Fibroblast of skin of left biceps (primary cell): Measurements from ENCODE around the gene BMPR1B.

Experiments
- DNase-seq, 2 experiments: peaks; one replicate each; pipeline ENCODE4 v3.0.0-alpha.2; 2013; ENCODE audit warnings: low read depth in 2 of 2

BMPR1B gene

GRCh38 chr4:94757192-94758140, at the start of gene BMPR1B:
Gene BMPR1B, plus strand, starts transcription at chr4:94757955. Its CDS starts 346,470 bp downstream, at chr4:95104425.
- DNase-seq = peak; percentile 59 to 66

GRCh38 chr4:94711635-94712034, 46.1 kb upstream of the BMPR1B start:
- no peak for DNase-seq

DNA sequence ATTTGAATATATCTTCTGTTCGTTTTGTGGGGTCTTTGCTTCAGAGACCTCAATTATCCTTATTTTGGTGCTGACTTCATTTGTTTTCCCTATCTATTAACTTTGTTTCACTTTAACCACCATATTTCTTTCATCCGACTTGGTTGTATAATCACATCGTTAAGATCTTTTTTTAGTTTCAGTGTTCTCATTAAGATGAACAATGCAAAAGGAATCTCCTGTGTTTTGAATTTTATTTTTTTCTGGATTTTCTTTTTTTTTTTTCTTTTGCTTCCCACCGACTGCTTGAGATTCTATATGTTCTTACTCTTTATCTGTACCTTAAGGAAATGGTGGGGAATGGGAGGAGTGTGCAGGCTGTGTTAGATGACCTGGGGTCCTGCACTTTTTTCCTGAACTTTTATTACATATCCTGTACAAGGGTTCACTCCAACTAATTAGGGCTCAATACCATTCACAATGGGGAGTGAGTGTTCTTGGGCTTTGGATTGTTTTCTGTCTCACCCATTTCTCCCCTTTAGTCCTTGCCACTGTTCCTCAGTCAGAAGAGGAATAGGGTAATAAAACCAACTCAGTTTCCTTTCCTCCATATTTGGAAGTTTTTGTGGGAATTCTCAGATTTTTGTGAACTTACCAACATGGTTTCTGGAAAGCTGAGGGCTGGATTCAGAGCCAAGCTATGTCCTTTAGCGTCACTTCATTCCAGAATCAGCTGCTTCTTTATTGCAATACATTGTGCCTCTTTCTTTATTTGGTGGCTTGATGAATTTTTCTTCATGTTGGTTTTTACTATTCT, 43.2 kb upstream of the BMPR1B start:
- DNase-seq = peak; percentile 81 to 82

- DNase-seq = no peak
Measured at GRCh38 chr4:94715726-94716125, 42.0 kb upstream of the BMPR1B start.

DNA sequence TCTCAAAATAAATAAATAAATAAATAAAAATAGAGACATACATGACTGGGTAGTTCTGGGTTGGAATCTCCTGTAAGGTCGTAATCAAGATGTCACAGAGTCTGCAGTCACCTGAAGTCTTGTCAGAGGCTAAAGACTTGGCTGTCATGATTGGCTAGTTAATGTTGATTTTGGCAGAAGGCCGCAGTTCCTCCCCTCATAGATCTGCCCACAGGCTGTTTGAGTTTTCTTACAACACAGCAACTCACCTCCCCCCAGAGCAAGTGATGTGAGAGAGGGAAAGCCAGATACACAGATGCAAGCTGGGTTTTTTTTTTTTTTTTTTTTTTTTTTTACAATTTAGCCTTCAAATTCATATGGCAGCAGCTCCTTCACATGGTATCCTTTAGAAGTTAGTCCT, 36.4 kb upstream of the BMPR1B start:
- no peak for DNase-seq

DNA sequence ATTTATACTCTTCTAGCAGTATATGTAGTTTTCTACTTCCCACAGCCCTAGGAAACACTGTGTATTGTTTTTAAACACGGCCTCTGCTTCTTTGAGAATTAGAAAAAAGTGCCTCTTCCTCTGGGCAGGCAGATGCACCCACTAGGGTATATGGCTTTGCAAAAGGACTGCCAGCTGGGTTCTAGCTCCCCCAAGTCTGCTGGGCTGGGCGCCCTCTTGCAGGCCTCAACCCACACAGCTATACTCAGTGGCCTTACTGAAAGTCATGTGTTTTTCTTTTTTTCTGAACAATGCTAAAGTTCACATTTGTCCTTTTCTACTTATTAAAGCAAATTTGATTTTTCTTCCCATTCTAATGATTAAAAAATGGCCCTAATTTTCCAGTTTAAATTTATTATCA, 35.5 kb upstream of the BMPR1B start:
- no peak for DNase-seq

- no peak for DNase-seq
Measured at GRCh38 chr4:94722748-94723147, 35.0 kb upstream of the BMPR1B start.

DNA sequence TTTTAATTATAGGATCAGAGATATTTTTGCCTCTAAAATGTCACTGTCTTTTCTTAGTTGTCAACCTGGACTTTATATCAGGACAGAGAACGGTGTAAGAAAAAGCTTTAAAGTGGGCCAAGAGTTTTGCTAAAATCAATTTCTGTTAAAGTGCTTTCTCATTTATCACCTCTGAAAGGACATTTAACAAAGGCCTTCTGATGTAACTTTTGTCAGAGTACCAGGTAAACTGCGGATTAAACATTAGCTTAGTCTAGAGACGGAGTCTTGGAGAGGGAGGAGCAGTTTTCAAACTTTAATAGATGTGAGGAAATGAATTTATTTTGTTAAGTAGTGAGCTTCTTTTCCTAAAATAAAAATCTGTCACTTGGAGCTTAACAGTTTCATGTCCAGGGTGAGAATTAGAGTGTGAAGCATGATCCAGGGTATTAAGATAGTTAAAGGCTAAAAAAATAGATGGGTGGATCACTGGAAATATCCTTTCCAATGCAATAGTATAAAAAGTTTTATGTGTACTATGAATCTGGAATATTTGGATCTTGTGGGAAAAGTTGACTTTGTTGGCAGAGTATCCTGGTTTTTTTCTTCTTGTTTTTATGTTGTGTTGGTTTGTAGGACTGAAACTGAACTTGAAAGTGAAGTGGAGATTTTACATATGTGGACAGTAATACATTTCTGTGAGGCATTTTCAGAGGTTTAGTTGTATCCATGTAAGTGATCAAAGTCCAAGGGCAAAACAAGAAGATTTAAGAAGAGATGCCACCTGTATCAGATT, 33.6 kb upstream of the BMPR1B start:
- no peak for DNase-seq

DNA sequence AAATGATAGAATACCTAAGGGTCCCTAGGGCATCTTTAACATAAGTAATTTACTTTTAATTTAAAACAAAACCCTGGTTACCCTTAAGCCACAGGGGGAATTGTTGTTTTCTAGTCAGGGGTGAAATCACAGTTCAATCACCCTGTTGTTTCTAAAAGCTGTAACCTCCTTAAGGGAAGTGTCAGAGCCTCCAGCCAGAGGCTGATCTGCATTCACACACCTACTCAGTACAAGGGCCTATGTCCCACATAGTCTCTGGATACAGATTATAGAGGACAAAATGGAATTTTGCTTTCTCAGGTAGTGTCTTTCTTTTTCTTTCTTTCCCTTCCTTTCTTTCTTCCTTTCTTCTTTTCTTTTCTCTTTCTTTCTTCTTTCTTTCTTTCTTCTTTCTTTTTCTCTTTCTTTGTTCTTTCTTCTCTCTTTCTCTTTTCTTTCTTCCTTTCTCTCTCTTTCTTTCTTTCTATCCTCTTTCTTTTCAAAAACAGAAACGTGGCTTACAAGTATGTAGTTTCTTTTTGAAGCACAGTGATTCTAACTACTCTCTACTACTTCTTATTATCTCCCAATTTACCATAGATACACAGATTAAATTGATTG, 31.1 kb upstream of the BMPR1B start:
- DNase-seq = no peak

GRCh38 chr4:94728056-94728766, 29.5 kb upstream of the BMPR1B start:
- DNase-seq = peak in 1 of 2 experiments; percentile 4

GRCh38 chr4:94732358-94732698, 25.4 kb upstream of the BMPR1B start:
- DNase-seq = no peak

DNA sequence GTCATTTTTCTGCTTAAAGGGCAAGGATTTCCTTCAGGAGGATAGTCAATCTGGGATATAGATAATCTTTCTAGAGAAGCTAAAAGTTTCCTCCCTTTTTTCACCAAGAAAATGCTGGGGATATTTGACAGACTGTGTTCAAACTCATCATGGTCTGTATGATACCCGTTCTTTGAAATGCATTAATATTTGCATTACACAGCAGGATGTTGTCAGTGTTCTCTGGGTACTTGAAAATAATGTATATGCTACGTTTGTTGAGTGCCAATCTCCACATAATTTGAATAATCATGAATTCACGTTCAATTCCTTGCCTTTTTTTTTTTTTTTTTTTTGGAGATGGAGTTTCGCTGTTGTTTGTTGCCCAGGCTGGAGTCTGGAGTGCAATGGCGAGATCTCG, 18.0 kb upstream of the BMPR1B start:
- DNase-seq = no peak

- DNase-seq = no peak
Measured at GRCh38 chr4:94741304-94741703, 16.5 kb upstream of the BMPR1B start.

DNA sequence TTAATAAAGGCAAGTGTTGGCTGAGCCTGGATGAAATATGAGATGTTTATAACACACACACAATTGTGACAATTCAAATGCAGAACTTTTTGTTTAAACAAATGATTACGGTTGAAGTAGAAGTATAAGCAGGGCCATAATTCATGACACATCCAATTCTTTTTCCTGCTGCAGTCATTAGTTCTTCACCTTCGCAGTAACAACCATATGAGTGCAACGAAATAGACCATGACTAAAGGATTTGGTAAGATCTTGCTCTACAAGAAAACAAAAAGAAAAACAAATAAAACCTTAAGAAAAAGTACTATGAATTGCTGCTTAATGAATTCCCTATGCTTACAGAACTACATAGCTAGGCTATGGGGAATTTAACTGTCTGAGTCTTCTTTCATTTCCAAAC, 13.9 kb upstream of the BMPR1B start:
- DNase-seq = no peak

DNA sequence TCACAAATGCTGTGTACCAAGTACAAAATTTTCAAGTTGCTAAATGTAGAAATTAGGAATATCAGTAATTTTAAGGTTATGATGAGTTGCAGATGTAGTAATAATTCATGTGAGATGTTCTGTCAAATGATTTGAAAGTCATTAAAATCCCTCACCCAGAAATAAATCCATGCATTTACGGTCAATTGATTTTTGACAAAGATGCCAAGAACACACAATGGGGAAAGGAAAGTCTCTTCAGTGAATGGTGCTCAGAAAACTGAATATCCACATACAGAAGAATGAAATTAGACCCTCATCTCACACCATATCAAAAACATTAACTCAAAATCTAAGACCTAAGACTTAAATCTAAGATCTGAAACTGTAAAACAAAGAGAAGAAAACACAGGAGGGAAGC, 12.9 kb upstream of the BMPR1B start:
- DNase-seq = no peak

GRCh38 chr4:94746746-94747145, 11.0 kb upstream of the BMPR1B start:
- no peak for DNase-seq

GRCh38 chr4:94758141-94758699, 465 bp downstream of the BMPR1B start:
- no peak for DNase-seq

- DNase-seq = no peak
Measured at GRCh38 chr4:94758700-94759399, 1.1 kb downstream of the BMPR1B start.

DNA sequence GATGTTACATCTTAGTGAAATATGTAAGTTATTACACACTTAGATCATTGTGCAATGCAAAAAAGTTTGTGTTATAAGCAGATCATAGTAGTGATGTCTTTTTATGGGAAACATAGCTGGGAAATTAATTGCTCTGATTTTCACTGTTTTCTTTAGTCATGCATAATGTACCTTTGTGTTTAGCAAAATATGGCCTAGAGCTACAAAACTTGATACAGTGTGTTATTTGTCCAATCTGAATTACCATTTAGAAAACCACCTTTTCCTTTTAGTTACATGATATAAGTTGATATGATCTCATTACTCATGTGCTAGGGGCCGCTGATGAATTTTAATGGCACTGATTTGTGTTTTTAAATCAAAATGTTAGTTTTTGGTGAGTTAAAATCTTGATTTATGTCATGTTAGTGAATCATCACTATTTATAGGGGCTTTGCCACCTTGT, 2.0 kb downstream of the BMPR1B start:
- no peak for DNase-seq

- no peak for DNase-seq
Measured at GRCh38 chr4:94762326-94762725, 4.6 kb downstream of the BMPR1B start.
